Nephron (organoid): Measurements from ENCODE around the gene MTHFD1L.

Experiments used
- H3K27ac Mint-ChIP-seq, 3 experiments: 2 replicates each; pipeline ENCODE4 v1.8.0; 2020; ENCODE audit warnings: mixed read lengths in 3 of 3, mild to moderate bottlenecking in 2 of 3, moderate library complexity in 1 of 3
- H3K27me3 Mint-ChIP-seq: 2 replicates; pipeline ENCODE4 v1.8.0; 2021; ENCODE audit warnings: low read depth, mild to moderate bottlenecking, moderate library complexity, mixed read lengths
- H3K36me3 Mint-ChIP-seq: 2 replicates; pipeline ENCODE4 v1.8.0; 2020; ENCODE audit warnings: low read depth, mixed read lengths
- H3K4me1 Mint-ChIP-seq: 2 replicates; pipeline ENCODE4 v1.8.0; 2020; ENCODE audit warnings: mixed read lengths
- H3K4me3 Mint-ChIP-seq, 3 experiments: 2 replicates each; pipeline ENCODE4 v1.8.0; 2020; ENCODE audit warnings: mild to moderate bottlenecking in 3 of 3, mixed read lengths in 3 of 3, moderate library complexity in 2 of 3
- H3K9me3 Mint-ChIP-seq: 2 replicates; pipeline ENCODE4 v1.8.0; 2020; ENCODE audit warnings: mixed read lengths
- TF ChIP-seq, protein P1 (sequence below), 3 experiments: fragments of 200-600 bp; sonication (generic); IDR thresholded peaks; one replicate each; pipeline ENCODE4 v1.5.0; 2021; ENCODE audit warnings: antibody characterized with exemption in 3 of 3; ENCODE audit not compliant: unreplicated experiment in 3 of 3

Gene MTHFD1L

DNA sequence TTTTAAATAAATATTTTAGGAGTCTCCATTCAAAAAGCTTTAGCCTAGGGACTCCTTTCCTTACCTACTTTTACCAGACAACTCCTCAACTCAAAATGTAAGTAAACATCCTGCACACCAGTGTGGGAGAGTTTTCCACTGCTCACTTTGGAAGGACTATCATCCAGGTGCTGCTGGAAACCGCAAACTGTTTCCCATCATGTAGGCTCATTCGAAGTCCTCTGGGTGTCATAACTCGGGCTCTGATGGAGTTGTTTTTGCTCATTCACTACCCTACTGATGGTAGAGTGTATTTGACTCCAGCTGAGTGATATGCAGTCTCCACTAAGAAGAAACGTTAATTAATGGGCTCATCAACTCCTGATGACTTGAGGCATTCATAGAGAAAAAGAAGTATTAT lies 237.8 kb downstream of the MTHFD1L start:
- TF ChIP-seq, protein P1, sequence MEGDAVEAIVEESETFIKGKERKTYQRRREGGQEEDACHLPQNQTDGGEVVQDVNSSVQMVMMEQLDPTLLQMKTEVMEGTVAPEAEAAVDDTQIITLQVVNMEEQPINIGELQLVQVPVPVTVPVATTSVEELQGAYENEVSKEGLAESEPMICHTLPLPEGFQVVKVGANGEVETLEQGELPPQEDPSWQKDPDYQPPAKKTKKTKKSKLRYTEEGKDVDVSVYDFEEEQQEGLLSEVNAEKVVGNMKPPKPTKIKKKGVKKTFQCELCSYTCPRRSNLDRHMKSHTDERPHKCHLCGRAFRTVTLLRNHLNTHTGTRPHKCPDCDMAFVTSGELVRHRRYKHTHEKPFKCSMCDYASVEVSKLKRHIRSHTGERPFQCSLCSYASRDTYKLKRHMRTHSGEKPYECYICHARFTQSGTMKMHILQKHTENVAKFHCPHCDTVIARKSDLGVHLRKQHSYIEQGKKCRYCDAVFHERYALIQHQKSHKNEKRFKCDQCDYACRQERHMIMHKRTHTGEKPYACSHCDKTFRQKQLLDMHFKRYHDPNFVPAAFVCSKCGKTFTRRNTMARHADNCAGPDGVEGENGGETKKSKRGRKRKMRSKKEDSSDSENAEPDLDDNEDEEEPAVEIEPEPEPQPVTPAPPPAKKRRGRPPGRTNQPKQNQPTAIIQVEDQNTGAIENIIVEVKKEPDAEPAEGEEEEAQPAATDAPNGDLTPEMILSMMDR (IDR thresholded peaks at IDR 0.05; ENCODE audit: unreplicated experiment in 3 of 3) = no peak
- Mint-ChIP-seq H3K27me3 (no peaks in the 10 kb centered on the region), H3K4me3 (no peak overlapping the region), H3K4me1 (peaks cover 22% of the 10 kb centered on the region), H3K9me3 (no peaks in the 10 kb centered on the region), H3K36me3 (peaks cover 10% of the 10 kb centered on the region), H3K27ac (peak overlapping the region in 1 of 3 experiments; percentile 21)

- H3K27ac Mint-ChIP-seq = no peak overlapping the region
- no peak overlapping the region for H3K4me3 Mint-ChIP-seq
- TF ChIP-seq, protein P1 (IDR thresholded peaks at IDR 0.05; ENCODE audit: unreplicated experiment in 3 of 3) = no peak
- peaks cover 13% of the 10 kb centered on the region for H3K4me1 Mint-ChIP-seq
- H3K9me3 Mint-ChIP-seq = no peaks in the 10 kb centered on the region
- H3K27me3 Mint-ChIP-seq = no peaks in the 10 kb centered on the region
- peaks cover 5% of the 10 kb centered on the region for H3K36me3 Mint-ChIP-seq
These were observed 242.5 kb downstream of the MTHFD1L start for GRCh38 chr6:151107897-151108427.

- no peak overlapping the region for H3K4me3 Mint-ChIP-seq
- H3K36me3 Mint-ChIP-seq = peaks cover 3% of the 10 kb centered on the region
- no peaks in the 10 kb centered on the region for H3K27me3 Mint-ChIP-seq
- H3K9me3 Mint-ChIP-seq = no peaks in the 10 kb centered on the region
- H3K4me1 Mint-ChIP-seq = peaks cover 13% of the 10 kb centered on the region
- TF ChIP-seq, protein P1 (IDR thresholded peaks at IDR 0.05; ENCODE audit: unreplicated experiment in 3 of 3) = no peak
- no peak overlapping the region for H3K27ac Mint-ChIP-seq
These were observed 243.0 kb downstream of the MTHFD1L start for GRCh38 chr6:151108548-151108947.

DNA sequence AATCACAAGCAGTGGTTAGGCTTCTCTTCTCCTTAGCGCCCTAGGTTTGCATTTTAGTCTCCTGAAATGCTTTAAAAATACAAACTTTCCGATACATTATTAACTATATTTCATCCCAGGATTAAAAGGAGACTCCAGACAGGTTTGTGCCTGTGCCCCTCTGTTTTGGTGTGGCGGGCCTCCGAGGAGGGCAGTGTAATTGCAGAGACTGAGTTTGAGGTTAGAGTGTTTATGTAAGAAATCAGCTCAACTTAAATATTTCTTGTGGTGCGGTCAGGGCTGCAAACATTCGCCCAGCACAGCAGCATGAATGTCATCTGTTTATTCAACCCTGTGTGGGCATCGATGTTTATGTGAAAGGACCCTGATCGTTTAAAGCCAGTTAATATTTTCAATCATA lies 243.9 kb downstream of the MTHFD1L start:
- no peaks in the 10 kb centered on the region for H3K36me3 Mint-ChIP-seq
- no peaks in the 10 kb centered on the region for H3K9me3 Mint-ChIP-seq
- no peak overlapping the region for H3K27ac Mint-ChIP-seq
- no peak overlapping the region for H3K4me3 Mint-ChIP-seq
- H3K27me3 Mint-ChIP-seq = no peaks in the 10 kb centered on the region
- TF ChIP-seq, protein P1 (IDR thresholded peaks at IDR 0.05; ENCODE audit: unreplicated experiment in 3 of 3) = no peak
- peaks cover 13% of the 10 kb centered on the region for H3K4me1 Mint-ChIP-seq

GRCh38 chr6:151109869-151110575 lies 244.5 kb downstream of the MTHFD1L start:
- H3K4me1 Mint-ChIP-seq = peaks cover 13% of the 10 kb centered on the region
- no peaks in the 10 kb centered on the region for H3K9me3 Mint-ChIP-seq
- no peaks in the 10 kb centered on the region for H3K36me3 Mint-ChIP-seq
- H3K4me3 Mint-ChIP-seq = no peak overlapping the region
- TF ChIP-seq, protein P1 (IDR thresholded peaks at IDR 0.05; ENCODE audit: unreplicated experiment in 3 of 3) = no peak
- H3K27me3 Mint-ChIP-seq = no peaks in the 10 kb centered on the region
- no peak overlapping the region for H3K27ac Mint-ChIP-seq

DNA sequence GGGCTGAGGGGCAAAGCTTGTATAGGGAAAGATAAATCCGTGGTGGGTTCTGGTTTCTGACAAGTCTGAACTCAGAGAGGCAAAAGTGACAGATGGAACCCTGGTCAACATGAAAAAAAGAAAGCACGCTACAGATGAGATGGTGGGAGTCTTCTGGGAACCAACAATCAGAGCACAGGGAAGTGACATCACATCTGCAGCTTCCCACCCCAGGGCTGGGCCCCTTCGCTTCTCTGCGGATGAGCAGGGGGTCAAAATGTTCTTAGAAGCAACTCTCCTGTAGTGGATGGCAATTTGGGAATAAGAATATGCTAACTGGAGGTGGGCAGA lies 245.0 kb downstream of the MTHFD1L start:
- H3K27ac Mint-ChIP-seq = no peak overlapping the region
- H3K4me3 Mint-ChIP-seq = no peak overlapping the region
- H3K36me3 Mint-ChIP-seq = no peaks in the 10 kb centered on the region
- H3K4me1 Mint-ChIP-seq = peaks cover 13% of the 10 kb centered on the region
- TF ChIP-seq, protein P1 (IDR thresholded peaks at IDR 0.05; ENCODE audit: unreplicated experiment in 3 of 3) = no peak
- H3K27me3 Mint-ChIP-seq = no peaks in the 10 kb centered on the region
- H3K9me3 Mint-ChIP-seq = no peaks in the 10 kb centered on the region
